HG03460 (cell line): ENCODE results near the gene MAX.
"Not testable (repeated sequence)": the region's sequence is repeated elsewhere in the genome, so short reads cannot be mapped to it uniquely, and the experiment has no call there.

Experiments
- ATAC-seq: cut with Tn5 transposase; IDR thresholded peaks from one replicate; pipeline ENCODE4 v1.9.1; 2021; ENCODE audit not compliant: unreplicated experiment

The MAX gene

DNA sequence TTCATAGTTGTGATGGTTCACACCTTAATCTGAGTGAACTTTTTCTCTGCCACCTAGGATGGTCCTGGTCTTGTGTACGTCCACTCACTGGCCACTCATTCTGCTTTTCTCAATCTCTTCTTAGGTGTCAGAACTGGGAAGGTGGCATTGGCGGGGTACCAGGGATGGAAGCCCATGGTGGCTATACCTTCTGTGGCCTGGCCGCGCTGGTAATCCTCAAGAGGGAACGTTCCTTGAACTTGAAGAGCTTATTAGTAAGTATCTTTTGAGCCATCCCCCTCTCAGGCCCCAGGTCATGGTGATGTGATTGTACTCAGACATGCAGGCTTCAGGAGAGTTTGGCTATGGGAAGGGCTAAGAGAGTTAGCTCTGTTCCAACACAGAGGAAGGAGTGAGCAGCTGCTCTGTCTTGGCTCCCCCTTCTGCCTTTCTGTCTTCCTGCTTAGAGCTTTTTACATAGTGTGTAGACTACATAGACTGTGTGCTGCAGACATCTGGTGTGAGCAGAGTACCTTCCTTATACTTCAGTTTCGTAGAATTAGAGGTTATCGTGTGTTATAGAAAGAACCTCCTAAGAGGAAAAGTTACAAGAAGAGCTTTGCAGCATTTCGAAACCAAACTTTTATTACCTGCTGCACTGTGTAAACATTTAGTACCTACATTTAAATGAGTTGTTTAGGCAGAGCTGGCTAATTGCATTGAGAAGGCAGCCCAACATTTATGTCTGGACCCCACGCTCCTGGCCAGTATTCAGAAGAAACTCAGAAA lies 61.5 kb downstream of the MAX start:
- ATAC-seq, result no peak

DNA sequence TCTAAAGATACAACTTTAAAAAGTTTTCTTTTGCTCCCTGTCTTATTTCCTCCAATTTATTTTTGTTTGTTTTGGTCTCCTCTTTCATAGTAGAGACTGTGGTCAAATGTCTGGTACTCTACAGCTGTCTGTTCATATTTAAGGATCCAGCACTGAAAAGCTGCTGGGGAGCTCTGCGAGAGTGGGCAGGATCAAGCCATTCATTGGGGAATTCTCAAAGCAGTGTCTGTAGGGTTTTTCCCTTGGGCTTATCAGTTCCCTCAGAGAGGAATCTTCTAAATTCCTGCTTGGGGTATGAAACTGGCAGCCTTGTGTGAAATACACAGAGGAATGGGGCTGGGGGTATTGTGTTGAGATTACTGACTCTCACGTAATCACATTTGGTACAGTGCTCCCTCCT lies 63.4 kb downstream of the MAX start:
- no peak for ATAC-seq

DNA sequence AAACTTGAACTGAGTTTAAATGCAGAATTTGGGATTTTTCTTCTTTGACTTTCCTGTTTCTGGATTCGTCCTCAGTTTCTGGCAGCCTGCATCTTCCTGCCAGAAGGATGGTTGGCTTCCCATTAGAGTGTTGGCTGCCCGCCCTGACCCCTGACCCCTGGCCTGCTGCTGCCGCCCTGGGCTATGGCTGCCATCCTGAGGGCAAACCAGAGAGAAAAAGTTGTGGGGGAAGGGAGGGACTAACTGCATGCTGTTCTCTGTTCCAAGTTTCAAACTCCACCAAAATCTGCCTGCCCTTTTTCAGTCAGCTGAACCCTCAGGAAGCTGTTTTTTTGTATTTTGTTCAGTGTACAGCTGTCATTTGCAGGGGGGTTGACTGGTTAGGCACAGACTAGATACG lies 67.3 kb downstream of the MAX start:
- ATAC-seq, result no peak

DNA sequence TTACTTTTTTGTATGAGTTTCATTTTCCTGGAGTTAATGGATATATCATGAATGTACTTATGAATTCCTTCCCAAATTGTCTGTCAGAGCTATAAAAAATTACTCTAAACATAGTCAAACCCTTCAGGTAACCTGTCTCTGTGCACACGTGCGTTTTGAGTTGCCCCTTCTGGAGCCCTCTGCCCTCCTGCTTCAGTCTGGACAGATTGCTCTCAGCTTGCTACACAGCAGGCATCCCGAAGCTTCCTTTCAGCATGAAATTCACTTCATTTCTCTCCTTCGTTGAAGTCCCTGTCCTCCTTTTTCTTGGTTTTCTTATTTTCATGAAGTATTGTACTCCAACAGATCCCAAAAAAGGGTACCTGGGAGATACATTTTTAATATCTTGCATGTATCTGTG lies 68.3 kb downstream of the MAX start:
- ATAC-seq, result no peak

DNA sequence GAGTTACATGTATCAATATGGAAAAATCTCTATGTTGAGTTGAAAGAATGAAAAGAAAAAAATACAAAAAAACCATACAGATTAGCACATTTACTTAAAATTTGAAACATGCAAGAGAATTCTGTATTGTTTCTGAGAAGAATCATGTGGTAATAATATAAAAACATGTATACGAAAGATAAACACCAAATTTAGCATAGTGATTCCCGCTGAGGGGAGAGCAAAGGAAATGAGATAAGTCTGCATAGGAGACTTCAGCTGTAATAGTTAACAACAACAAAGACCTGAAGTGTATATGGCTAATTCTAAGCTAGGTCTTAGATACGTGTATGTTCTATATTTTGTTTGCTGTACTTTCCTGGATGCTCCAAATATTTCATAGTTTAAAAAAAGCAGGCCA lies 69.1 kb downstream of the MAX start:
- ATAC-seq, result no peak

DNA sequence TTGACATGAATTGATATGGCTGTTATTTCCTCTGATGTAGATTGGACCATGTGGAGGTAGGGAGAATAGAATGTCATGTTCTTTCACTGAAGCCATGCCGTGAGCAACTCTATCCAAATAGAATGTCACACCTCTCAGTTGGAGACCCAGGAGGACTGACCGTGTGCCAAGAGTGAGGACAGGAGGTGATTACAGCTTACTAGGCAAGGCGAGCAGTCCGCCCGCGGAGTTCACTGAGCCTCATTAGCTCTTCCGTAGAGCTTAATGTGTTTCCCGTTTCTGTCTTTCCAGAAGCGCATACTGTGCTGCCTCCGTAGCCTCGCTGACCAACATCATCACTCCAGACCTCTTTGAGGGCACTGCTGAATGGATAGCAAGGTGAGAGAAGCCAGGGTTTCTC lies 70.0 kb downstream of the MAX start:
- no peak for ATAC-seq

DNA sequence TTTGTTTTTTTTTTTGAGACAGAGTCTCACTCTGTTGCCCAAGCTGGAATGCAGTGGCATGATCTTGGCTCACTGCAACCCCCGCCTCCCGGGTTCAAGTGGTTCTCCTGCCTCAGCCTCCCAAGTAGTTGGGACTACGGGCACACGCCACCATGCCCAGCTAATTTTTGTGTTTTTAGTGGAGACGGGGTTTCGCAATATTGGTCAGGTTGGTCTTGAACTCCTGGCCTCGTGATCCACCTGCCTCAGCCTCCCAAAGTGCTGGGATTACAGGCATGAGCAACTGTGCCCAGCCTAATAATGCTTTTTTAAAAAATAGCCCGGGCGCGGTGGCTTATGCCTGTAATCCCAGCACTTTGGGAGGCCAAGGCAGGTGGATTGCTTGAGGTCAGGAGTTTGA lies 71.0 kb downstream of the MAX start:
- not testable (repeated sequence) for ATAC-seq

DNA sequence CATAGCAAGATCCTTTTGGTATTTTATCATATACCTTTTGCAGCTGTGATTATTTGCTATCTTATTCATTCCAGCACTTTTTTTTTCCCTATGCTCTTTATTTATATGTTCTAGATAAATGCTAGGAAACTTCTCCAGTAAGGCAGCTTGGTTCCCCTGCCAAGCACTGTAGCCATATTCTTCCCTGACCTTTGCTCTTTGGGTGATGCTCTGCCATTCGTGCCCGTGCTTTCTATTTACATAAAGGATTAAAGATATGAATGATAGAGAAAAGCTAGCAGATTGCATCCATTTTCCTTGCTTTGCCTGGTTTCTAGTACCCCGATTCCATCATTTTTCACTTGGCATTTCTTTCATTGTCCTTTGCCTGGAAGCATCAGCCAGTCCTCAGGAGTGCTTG lies 73.4 kb downstream of the MAX start:
- ATAC-seq, result no peak

DNA sequence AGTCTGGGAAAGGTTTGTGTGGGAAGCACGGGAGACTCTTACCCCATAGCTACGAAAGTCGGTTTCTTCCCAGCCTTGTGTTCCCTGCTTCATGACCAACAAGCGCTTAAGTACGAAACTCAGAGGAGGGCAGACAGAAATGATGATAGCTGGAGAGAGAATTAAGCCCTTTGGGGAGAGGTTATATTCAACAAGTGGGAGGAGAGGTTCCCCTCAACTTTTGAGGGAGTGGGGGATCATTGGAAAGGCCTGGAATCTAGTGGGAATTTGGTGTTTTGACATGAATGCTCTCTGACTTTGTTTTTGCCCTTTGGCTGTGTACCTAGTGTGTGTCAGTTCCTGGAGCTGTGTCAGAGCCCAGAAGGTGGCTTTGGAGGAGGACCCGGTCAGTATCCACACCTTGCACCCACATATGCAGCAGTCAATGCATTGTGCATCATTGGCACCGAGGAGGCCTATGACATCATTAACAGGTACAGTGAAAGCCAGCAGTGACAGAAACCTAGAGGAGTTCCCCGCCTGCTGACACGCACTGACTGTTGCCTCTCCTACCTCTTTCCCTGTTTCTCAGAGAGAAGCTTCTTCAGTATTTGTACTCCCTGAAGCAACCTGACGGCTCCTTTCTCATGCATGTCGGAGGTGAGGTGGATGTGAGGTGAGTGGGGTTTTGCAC lies 75.1 kb downstream of the MAX start:
- no peak for ATAC-seq

DNA sequence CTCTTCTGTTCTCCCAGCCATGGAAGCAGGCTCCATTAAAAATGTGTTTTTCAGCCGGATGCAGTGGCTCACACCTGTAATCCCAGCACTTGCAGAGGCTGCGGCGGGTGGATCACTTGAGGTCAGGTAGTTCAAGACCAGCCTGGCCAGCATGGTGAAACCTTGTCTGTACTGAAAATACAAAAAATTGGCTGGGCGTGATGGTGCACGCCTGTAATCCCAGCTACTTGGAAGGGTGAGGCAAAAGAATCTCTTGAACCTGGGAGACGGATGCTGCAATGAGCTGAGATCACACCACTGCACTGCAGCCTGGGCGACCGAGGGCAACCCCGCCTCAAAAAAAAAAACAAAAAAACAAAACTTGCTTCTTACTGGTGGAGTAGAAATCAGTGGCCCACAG lies 75.8 kb downstream of the MAX start:
- no peak for ATAC-seq

DNA sequence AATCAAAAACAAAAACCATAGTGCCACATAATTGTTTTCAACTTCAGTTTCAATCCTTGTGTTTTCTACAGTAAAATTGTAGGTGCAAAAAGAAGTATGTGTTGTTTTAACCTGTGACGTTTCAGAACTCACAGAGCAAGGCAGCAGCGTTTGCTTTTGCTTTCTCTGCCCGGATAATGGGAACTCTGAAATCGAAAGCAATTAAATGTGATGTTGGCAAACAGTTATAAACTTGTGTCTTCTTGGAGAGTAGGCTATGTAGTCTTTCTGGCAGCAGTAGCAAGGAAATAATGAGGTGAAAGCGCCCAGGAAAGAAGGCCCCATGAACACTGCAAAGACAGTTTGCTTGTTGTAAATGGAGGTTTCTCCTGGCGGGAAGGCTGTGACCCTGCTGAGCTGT lies 76.5 kb downstream of the MAX start:
- ATAC-seq, result no peak
